ENCODE measurements around the gene VPS26B. TPM values are rescaled to one million over a fixed set of nuclear protein-coding genes. Genes with fewer than 3 reads are reported as not detected.

Gene VPS26B
- polyA plus RNA-seq, 4 donors = 47.1 to 56.7 (median 47.6) TPM

- no peak for DNase-seq (ENCODE audit: low read depth in 4 of 4, low spot score in 3 of 4)
Observed at GRCh38 chr11:134230339-134230738, 5.9 kb downstream of the VPS26B start.

GRCh38 chr11:134231958-134232659 is 7.6 kb downstream of the VPS26B start:
- DNase-seq (ENCODE audit: low read depth in 4 of 4, low spot score in 3 of 4) = no peak

- DNase-seq (ENCODE audit: low read depth in 4 of 4, low spot score in 3 of 4) = no peak
Observed at GRCh38 chr11:134233729-134234179, 9.3 kb downstream of the VPS26B start.

DNA sequence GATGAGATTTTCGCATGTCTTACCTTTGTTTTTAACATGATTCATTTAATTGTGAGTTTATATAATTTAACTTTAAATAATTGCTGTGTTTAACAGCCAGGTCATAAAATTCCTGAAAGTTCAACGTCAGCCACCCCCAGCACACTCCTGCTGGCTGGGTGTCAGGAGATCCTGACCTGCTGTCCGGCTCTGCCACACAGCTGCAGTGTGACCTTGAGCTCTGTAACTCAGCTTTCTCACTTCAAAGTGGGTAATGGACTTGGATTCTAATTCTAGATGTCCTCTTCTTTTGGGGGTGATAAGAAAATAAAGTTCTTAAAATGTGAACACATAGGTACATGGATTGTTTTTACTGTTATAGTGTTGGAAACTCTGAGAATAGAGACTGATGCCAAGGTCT is 10.9 kb downstream of the VPS26B start:
- no peak for DNase-seq (ENCODE audit: low read depth in 4 of 4, low spot score in 3 of 4)

- DNase-seq (ENCODE audit: low read depth in 4 of 4, low spot score in 3 of 4) = no peak
Observed at GRCh38 chr11:134236834-134237556, 12.5 kb downstream of the VPS26B start.

GRCh38 chr11:134237557-134237922 is 13.1 kb downstream of the VPS26B start:
- no peak for DNase-seq (ENCODE audit: low read depth in 4 of 4, low spot score in 3 of 4)

GRCh38 chr11:134238956-134239355 is 14.5 kb downstream of the VPS26B start:
- no peak for DNase-seq (ENCODE audit: low read depth in 4 of 4, low spot score in 3 of 4)

DNA sequence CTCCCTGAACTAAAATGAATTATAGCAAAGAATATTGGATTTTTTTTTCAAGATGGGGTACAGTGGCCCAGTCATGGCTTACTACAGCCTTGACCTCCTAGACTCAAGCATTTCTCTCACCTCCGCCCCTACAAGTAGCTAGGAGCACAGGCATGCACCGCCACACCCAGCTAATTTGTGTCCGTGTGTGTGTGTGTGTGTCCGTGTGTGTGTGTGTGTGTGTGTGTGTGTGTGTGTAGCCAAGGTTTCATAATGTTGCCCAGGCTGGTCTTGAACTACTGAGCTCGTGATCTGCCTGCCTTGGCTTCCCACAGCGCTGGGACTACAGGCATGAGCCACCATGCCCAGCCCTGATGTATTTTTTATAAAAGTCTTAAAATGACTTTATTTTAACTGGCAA is 16.1 kb downstream of the VPS26B start:
- DNase-seq (ENCODE audit: low read depth in 4 of 4, low spot score in 3 of 4) = no peak

DNA sequence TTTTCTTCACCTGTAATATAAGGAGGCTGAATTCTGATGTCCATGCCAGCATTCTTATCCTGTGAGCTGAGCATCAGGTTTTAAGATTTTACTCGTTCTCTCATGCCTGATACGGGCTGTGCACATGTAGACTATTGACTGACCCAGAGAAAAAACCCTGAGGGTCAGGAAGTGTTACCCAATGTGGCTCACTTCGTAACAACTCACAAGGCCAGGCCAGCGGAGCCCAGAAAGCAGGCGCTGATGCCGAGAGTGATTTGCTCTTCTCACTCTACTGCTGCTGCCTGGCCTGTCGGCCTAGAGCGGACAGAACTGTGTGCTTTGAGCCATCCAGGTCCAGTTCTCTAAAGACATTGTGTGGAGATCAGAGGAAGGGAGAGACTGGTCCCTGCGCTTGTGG is 17.9 kb downstream of the VPS26B start:
- DNase-seq (ENCODE audit: low read depth in 4 of 4, low spot score in 3 of 4) = no peak

GRCh38 chr11:134243913-134244312 is 19.4 kb downstream of the VPS26B start:
- DNase-seq (ENCODE audit: low read depth in 4 of 4, low spot score in 3 of 4) = no peak

DNA sequence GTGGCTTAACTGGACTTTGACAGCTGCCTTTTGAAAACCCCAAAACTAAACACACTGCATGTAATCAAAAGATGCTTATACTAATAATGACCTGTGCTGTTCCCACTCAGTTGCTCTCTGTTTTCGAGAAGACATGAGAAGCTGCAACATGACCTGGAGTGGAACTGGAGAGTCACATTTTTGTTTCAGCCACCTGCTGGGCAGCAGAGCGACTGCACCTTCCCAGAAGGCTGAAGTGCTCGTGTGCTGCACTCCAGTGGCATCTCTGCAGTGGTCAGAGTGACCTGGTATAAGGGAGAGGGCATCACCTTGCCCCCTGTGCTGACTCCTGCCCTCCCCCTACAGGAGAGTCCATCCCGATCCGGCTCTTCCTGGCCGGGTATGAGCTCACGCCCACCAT is 20.1 kb downstream of the VPS26B start:
- DNase-seq (ENCODE audit: low read depth in 4 of 4, low spot score in 3 of 4) = no peak

DNA sequence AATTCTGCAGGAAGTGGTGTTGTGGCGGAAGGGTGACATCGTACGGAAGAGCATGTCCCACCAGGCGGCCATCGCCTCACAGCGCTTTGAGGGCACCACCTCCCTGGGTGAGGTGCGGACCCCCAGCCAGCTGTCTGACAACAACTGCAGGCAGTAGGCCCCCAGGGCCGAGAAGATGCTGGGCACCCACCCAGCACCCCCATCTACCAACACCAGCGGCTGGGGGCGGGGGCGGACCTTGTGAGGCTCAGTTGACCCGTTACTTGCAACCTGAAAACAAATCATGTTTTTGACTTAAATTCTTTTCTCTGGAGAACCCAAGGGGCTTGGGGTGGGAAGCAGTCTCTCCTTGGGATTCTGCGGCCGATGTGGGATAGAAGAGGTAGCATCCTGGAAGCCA is 21.0 kb downstream of the VPS26B start:
- DNase-seq (ENCODE audit: low read depth in 4 of 4, low spot score in 3 of 4) = no peak

DNA sequence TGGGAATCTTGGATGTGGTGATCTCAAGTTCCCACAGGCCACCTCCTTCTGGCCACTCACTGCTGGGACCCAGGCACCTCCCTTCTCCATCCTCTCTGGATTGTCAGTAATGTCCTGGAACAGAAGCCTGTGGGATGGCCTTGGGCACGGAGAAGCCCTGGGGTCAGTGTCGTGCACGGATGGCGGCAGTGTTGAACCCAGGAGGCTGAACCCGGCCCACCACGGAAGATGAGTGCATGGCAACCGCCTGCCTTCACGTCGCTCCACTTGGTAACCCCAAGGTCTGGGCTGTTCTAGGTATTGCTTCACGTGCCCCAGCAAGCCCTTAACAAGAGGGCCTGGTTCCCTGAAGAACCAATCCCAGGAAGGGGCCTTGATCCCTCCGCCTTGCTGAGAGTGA is 21.6 kb downstream of the VPS26B start:
- no peak for DNase-seq (ENCODE audit: low read depth in 4 of 4, low spot score in 3 of 4)

GRCh38 chr11:134246678-134247077 is 22.2 kb downstream of the VPS26B start:
- no peak for DNase-seq (ENCODE audit: low read depth in 4 of 4, low spot score in 3 of 4)

GRCh38 chr11:134248910-134249480 is 24.5 kb downstream of the VPS26B start:
- no peak for DNase-seq (ENCODE audit: low read depth in 4 of 4, low spot score in 3 of 4)

- DNase-seq (ENCODE audit: low read depth in 4 of 4, low spot score in 3 of 4) = no peak
Observed at GRCh38 chr11:134250246-134250645, 25.8 kb downstream of the VPS26B start.

GRCh38 chr11:134250675-134251074 is 26.2 kb downstream of the VPS26B start:
- no peak for DNase-seq (ENCODE audit: low read depth in 4 of 4, low spot score in 3 of 4)

- DNase-seq (ENCODE audit: low read depth in 4 of 4, low spot score in 3 of 4) = no peak
Observed at GRCh38 chr11:134252346-134253187, 28.1 kb downstream of the VPS26B start.

DNA sequence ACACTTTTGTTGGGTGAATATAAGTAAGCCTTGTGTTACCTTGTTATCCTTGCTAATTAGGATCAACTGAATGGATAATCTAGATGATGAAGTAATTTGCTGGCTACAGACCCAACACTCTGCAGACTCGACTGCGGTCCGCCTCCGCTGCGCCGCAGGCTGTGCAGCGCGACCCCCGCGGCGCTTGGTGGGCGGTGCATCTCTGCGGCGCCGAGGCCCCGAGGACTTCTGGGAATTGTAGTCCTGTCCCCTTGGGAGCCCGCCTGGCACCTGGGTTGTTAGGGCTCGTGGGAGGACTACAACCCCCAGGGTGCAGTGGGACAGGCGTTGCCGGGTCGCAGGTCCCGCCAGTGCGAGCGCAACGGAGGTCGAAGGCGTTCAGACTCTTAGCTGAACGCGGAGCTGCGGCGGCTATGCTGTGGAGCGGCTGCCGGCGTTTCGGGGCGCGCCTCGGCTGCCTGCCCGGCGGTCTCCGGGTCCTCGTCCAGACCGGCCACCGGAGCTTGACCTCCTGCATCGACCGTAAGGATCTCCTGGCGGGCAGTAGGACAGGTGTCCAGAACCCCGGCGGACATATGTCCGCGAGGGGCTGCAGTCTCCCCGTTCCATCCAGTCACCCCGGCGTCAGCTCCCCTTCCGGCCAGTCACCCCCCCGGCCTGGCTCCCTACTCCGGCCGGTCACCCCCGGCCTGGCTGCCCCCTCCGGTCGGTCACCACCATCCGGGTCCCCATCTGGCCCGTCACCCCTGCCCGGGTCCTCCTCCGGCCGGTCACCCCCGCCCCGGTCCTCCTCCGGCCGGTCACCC is 28.9 kb downstream of the VPS26B start, which contains the start of the genes ACAD8 and THYN1:
TSS of gene ACAD8 (plus strand) at position 381 of the 806 bp plus-strand sequence. CDS start at position 414, 33 bp downstream.
TSS of gene THYN1 (minus strand) at position 165 of the 806 bp plus-strand sequence. CDS start 470 bp downstream, outside the sequence.
- DNase-seq (ENCODE audit: low read depth in 4 of 4, low spot score in 3 of 4) = peak; percentile 93 to 94 (median 93)

Data from right renal pelvis (tissue), 4 donors.